ENCODE measurements around the gene PRKG1. TPM values are rescaled to one million over a fixed set of nuclear protein-coding genes. Genes with fewer than 3 reads are reported as not detected.

Gene PRKG1
- total and polyA plus RNA-seq, 2 of the 8 experiments (the other 6 are each of a cell fraction or from before 2014, with no cell fraction given) = 4.2 to 15.2 TPM

- TF ChIP-seq RBBP5 (IDR thresholded peaks at IDR 0.05; ENCODE audit: borderline replicate concordance, low read depth, low read length) (no peak), CREB1 (IDR thresholded peaks at IDR 0.05) (no peak), BACH1 (IDR thresholded peaks at IDR 0.05; ENCODE audit: low read length) (no peak), YY1 (IDR thresholded peaks at IDR 0.05; ENCODE audit: low read depth, low read length) (no peak), JUND (IDR thresholded peaks at IDR 0.05; ENCODE audit: low read length) (no peak), CBX5 (IDR thresholded peaks at IDR 0.05; ENCODE audit: low read depth, low read length) (no peak), CEBPB (IDR thresholded peaks at IDR 0.05; ENCODE audit: low read depth, low read length) (no peak), TEAD4 (IDR thresholded peaks at IDR 0.05; ENCODE audit: low read depth, low read length) (no peak), GTF2F1 (IDR thresholded peaks at IDR 0.05; ENCODE audit: borderline replicate concordance, low read depth, low read length) (no peak), EP300 (IDR thresholded peaks at IDR 0.05; ENCODE audit: borderline replicate concordance in 1 of 2, low read depth in 2 of 2, low read length in 2 of 2) (no peak), SRF (IDR thresholded peaks at IDR 0.05; ENCODE audit: low read depth, low read length) (no peak), ZNF274 (IDR thresholded peaks at IDR 0.05; ENCODE audit: borderline replicate concordance, extremely low read depth, low read length) (no peak), JUN (IDR thresholded peaks at IDR 0.05; ENCODE audit: low read depth, low read length) (no peak)
- TF ChIP-seq, protein P1, sequence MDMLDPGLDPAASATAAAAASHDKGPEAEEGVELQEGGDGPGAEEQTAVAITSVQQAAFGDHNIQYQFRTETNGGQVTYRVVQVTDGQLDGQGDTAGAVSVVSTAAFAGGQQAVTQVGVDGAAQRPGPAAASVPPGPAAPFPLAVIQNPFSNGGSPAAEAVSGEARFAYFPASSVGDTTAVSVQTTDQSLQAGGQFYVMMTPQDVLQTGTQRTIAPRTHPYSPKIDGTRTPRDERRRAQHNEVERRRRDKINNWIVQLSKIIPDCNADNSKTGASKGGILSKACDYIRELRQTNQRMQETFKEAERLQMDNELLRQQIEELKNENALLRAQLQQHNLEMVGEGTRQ (IDR thresholded peaks at IDR 0.05; ENCODE audit: low read length) = no peak
- H4K91ac ChIP-seq (replicated peaks; ENCODE audit: insufficient read length, low read length) = no peak overlapping the region
- no peak overlapping the region for H4K8ac ChIP-seq (ENCODE audit: extremely low read depth, insufficient read depth, low read length)
- H2BK20ac ChIP-seq (ENCODE audit: low read length) = no peak overlapping the region
- peaks cover 0 to 4% of the 10 kb centered on the region in 2 experiments; a peak in 1 of 4 replicates for H3K79me2 ChIP-seq (ENCODE audit: control insufficient read depth in 1 of 2, insufficient read depth in 2 of 2, low read length in 2 of 2)
- H3K23ac ChIP-seq (ENCODE audit: insufficient read length) = no peak overlapping the region
- H4K20me1 ChIP-seq (replicated peaks in 1 of 2; ENCODE audit: control insufficient read depth in 1 of 2, insufficient read depth in 2 of 2, low read length in 2 of 2) = no peaks in the 10 kb centered on the region
- no peaks in the 10 kb centered on the region for H3K9me3 ChIP-seq (ENCODE audit: insufficient read depth in 2 of 2, low read depth in 1 of 2, low read length in 1 of 2)
- no peak for FAIRE-seq
- no peak overlapping the region for H3K9ac ChIP-seq (replicated peaks in 1 of 4; ENCODE audit: extremely low read depth in 1 of 4, low read depth in 3 of 4, low read length in 3 of 4)
- H3K79me1 ChIP-seq (ENCODE audit: low read depth, low read length) = no peaks in the 10 kb centered on the region
- H3K4me2 ChIP-seq (ENCODE audit: insufficient read depth in 1 of 2, low read depth in 2 of 2, low read length in 2 of 2) = no peak overlapping the region
- no peak overlapping the region for H3K18ac ChIP-seq (ENCODE audit: extremely low read depth, low read length)
- H2BK5ac ChIP-seq (ENCODE audit: low read depth, low read length) = no peak overlapping the region
- H3K56ac ChIP-seq (replicated peaks; ENCODE audit: insufficient read length, low read depth, low read length) = no peak overlapping the region
- H3K14ac ChIP-seq (ENCODE audit: insufficient read length) = no peak overlapping the region
- DNase-seq (ENCODE audit: low read depth in 1 of 2, low spot score in 2 of 2) = no peak
- no peak overlapping the region for H2BK12ac ChIP-seq (ENCODE audit: low read depth, low read length)
- H2BK120ac ChIP-seq (replicated peaks; ENCODE audit: low read depth, low read length) = no peak overlapping the region
- no peaks in the 10 kb centered on the region for H3K36me3 ChIP-seq (ENCODE audit: control insufficient read depth in 2 of 4, insufficient read depth in 4 of 4, low read length in 3 of 4)
- H3K4me3 ChIP-seq (ENCODE audit: extremely low read depth in 1 of 4, insufficient read depth in 2 of 4, low read depth in 3 of 4, low read length in 4 of 4) = no peak overlapping the region
- no peaks in the 10 kb centered on the region for H3K23me2 ChIP-seq (ENCODE audit: low read depth, low read length)
- H3K4ac ChIP-seq (replicated peaks; ENCODE audit: insufficient read length, low read depth, low read length) = no peak overlapping the region
- WGBS, 2 experiments (ENCODE audit: extremely low coverage in 1 of 2, insufficient coverage in 1 of 2, insufficient read length in 1 of 2, insufficient replicate concordance in 2 of 2, low coverage in 1 of 2, low lambda C conversion rate in 2 of 2, missing lambda C conversion rate in 1 of 2) = 83% methylated on average over 1 of the region's 1 CpG; no CpG with 5 or more reads in 1 of the 2 experiments
- H2AFZ ChIP-seq (ENCODE audit: low read length) = no peak overlapping the region
- POLR2A ChIA-PET (ENCODE audit: partially characterized antibody) = interaction anchor here (0.7 kb wide), 1 partner anchor 8 kb away, joined by 3 read pairs; no protein-coding TSS in a partner anchor
- CTCF ChIA-PET (ENCODE audit: partially characterized antibody) = interaction anchor here (0.9 to 1.2 kb wide), 4 partner anchors 9 to 24 kb away, joined by 3 to 4 read pairs (median 3); no protein-coding TSS in a partner anchor
- H3K27me3 ChIP-seq (replicated peaks in 1 of 4; ENCODE audit: control insufficient read depth in 3 of 4, extremely low read depth in 1 of 4, insufficient read depth in 3 of 4, low read length in 3 of 4) = no peaks in the 10 kb centered on the region
- no peak overlapping the region for H2AK5ac ChIP-seq (ENCODE audit: low read depth, low read length)
- no peak overlapping the region for H2BK15ac ChIP-seq (ENCODE audit: low read length)
- peaks cover 0 to 10% (median 8%) of the 10 kb centered on the region in 4 experiments; a peak in 3 of 7 replicates for H3K4me1 ChIP-seq (replicated peaks in 1 of 4; ENCODE audit: control insufficient read depth in 3 of 4, insufficient read depth in 4 of 4, low read length in 3 of 4)
- H4K5ac ChIP-seq (ENCODE audit: insufficient read length, low read depth, low read length) = no peak overlapping the region
- no peak overlapping the region for H3K27ac ChIP-seq (ENCODE audit: low read depth, low read length)
These were observed 132.2 kb downstream of the PRKG1 start for GRCh38 chr10:51206500-51206899.

Measured in H1 (cell line).